Esophagus squamous epithelium (tissue), 5 donors: ENCODE measurements around the gene FAM185A. TPM values are rescaled to one million over a fixed set of nuclear protein-coding genes. Genes with fewer than 3 reads are reported as not detected.

ENCODE experiments used
- DNase-seq: peaks from one replicate; lab custom pipeline; 2025; lab: John Stamatoyannopoulos, UW
- H3K27ac ChIP-seq, 4 donors: fragments of 200-600 bp; sonication (generic); one replicate each; pipeline ENCODE4 v1.5.1; 2016 to 2019; ENCODE audit warnings: mild to moderate bottlenecking in 1 of 4
- H3K27me3 ChIP-seq, 4 donors: fragments of 200-600 bp; sonication (generic); 1 replicate in 3 of 4; 2 replicates in 1 of 4; pipeline versions ENCODE4 v1.5.1 to v1.6.0; 2017 to 2021; ENCODE audit warnings: antibody characterized with exemption in 1 of 4
- H3K36me3 ChIP-seq, 3 donors: fragments of 200-600 bp; sonication (generic); one replicate each; pipeline ENCODE4 v1.5.1; 2016 to 2019
- H3K4me1 ChIP-seq, 3 donors: fragments of 200-600 bp; sonication (generic); one replicate each; pipeline ENCODE4 v1.5.1; 2017 to 2019
- H3K4me3 ChIP-seq, 4 donors: fragments of 200-600 bp; sonication (generic); 1 replicate in 3 of 4; 2 replicates in 1 of 4; pipeline ENCODE4 v1.5.1; 2016 to 2019; ENCODE audit warnings: mild to moderate bottlenecking in 2 of 4, moderate library complexity in 1 of 4
- H3K9me3 ChIP-seq, 3 donors: fragments of 200-600 bp; sonication (generic); one replicate each; pipeline ENCODE4 v1.5.1; 2016 to 2019
- CTCF ChIP-seq, 6 experiments: fragments of 450-650 bp in 4 of 6; fragments of 200-600 bp in 2 of 6; sonication (generic) in 2 of 6; IDR thresholded peaks; one replicate each; pipeline ENCODE4 v1.5.1; 2016 to 2019; ENCODE audit warnings: antibody characterized with exemption in 6 of 6, mild to moderate bottlenecking in 4 of 6, moderate library complexity in 4 of 6
- POLR2A ChIP-seq, 4 donors: fragments of 450-650 bp; IDR thresholded peaks; one replicate each; pipeline ENCODE4 v1.6.1; 2017; ENCODE audit warnings: antibody characterized with exemption in 4 of 4, mild to moderate bottlenecking in 4 of 4, moderate library complexity in 3 of 4
- WGBS, 2 donors: methylation state at CpG; one replicate each; pipeline ENCODE4 v1.1.5; 2018; 5-methylcytosine and 5-hydroxymethylcytosine counted together
- intact Hi-C: fragments of 100-400 bp; cut with DNase I; formaldehyde crosslinking; loops from one replicate; pipeline ENCODE4 v1.15.0; 2022
- small RNA-seq, 4 donors: library from RNA; depleted of rRNA; stranded (forward); fragments of <200 nt; gene quantifications; one replicate each; pipeline ENCODE3, GENCODE V24; 2016
- total RNA-seq, 4 donors: library from RNA; depleted of rRNA; stranded (reverse); fragments of >200 nt; gene quantifications; one replicate each; pipeline ENCODE4 v1.1.0, GENCODE V29; 2016
- donor health status: DM: yes; HTN: yes; CAD: no.

FAM185A gene
- total RNA-seq, 4 donors from 2014 or later = 8.5 to 16.3 (median 11.7) TPM

- intact Hi-C loops = no loop called here
- TF ChIP-seq POLR2A (IDR thresholded peaks at IDR 0.05) (no peak), CTCF (IDR thresholded peaks at IDR 0.05) (no peak)
- DNase-seq = no peak
- Histone ChIP-seq H3K36me3 (no peaks in the 10 kb centered on the region), H3K9me3 (no peaks in the 10 kb centered on the region), H3K27ac (no peak overlapping the region), H3K4me3 (no peak overlapping the region), H3K4me1 (peaks cover 0 to 4% (median 0%) of the 10 kb centered on the region in 3 donors), H3K27me3 (no peaks in the 10 kb centered on the region)
- WGBS, 2 donors = 65 to 69% methylated on average over 3 of the region's 3 CpGs
Measured at GRCh38 chr7:102849538-102849937, 100.7 kb downstream of the FAM185A start.

GRCh38 chr7:102856036-102856435 lies 107.2 kb downstream of the FAM185A start:
- DNase-seq = no peak
- H3K27me3 ChIP-seq = no peaks in the 10 kb centered on the region
- TF ChIP-seq POLR2A (IDR thresholded peaks at IDR 0.05) (no peak), CTCF (IDR thresholded peaks at IDR 0.05) (no peak)
- intact Hi-C loops = no loop called here
- peaks cover 0 to 18% (median 0%) of the 10 kb centered on the region in 3 donors for H3K4me1 ChIP-seq
- H3K27ac ChIP-seq = no peak overlapping the region
- H3K4me3 ChIP-seq = no peak overlapping the region
- no peaks in the 10 kb centered on the region for H3K9me3 ChIP-seq
- no peaks in the 10 kb centered on the region for H3K36me3 ChIP-seq

Small RNA genes within 50 kb of the gene (small RNA-seq; reads per million reads assigned to genes)
- gene RNU6-1136P = 0 reads per million in 4 donors

Other genes starting within 250 kb of the FAM185A start
- 1 to 10 TPM in 3 of 4 donors, under 1 TPM in 1; 0.97 to 4.2 (median 1.9) TPM for gene RASA4B, start 231.2 kb upstream of the FAM185A start, total RNA-seq
- 100 to 1,000 TPM in 1 of 4 donors, 10 to 100 TPM in 2, 1 to 10 TPM in 1; 8.6 to 158 (median 16.9) TPM for gene UPK3BL2, start 205.3 kb upstream of the FAM185A start, total RNA-seq
- gene SPDYE2, start 197.8 kb upstream of the FAM185A start, total RNA-seq = not detected
- 10 to 100 TPM; 10.8 to 20.4 (median 13.7) TPM for gene POLR2J3, start 176.4 kb upstream of the FAM185A start, total RNA-seq
- gene RASA4, start 132.2 kb upstream of the FAM185A start, total RNA-seq = 10 to 100 TPM in 2 of 4 donors, 1 to 10 TPM in 2; 2.3 to 19.3 (median 11.7) TPM
- gene UPK3BL1, start 106.2 kb upstream of the FAM185A start, total RNA-seq = 100 to 1,000 TPM in 3 of 4 donors, 10 to 100 TPM in 1; 88.5 to 813 (median 160) TPM
- not detected for gene SPDYE2B, start 98.7 kb upstream of the FAM185A start, total RNA-seq
- 1 to 10 TPM in 3 of 4 donors, not detected in 1; 1.5 to 6.7 (median 2.1) TPM for gene POLR2J2, start 77.3 kb upstream of the FAM185A start, total RNA-seq
- gene LRRC17, start 164.0 kb downstream of the FAM185A start, total RNA-seq = 1 to 10 TPM in 2 of 4 donors, under 1 TPM in 1, not detected in 1; 0.26 to 2.5 (median 1.1) TPM